SW480 (cell line): ENCODE results near the gene PPP1R27.

ENCODE experiments used
- DNase-seq: peaks from one replicate; pipeline ENCODE4 v3.0.0-alpha.2; 2016; ENCODE audit warnings: low spot score

Gene PPP1R27

DNA sequence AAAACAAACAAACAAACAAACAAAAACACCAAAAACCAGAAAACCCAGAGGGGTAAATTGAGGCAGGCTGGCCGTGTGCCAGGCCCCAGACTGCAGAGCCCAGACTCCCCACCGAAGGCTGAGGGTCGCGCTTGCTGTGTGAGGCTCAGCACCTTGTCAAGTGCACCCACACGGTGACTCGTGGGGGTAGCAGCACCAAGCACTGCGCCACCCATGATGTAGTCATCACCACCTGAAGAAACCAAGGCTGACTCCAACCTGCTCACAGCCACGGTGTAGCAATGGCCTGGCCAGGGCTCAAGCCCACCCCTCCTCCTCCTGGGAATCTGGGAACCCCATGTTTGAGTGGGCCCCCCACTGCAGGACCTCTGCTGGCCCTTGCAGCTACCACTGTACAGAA is 13.7 kb downstream of the PPP1R27 start:
- DNase-seq: no peak

DNA sequence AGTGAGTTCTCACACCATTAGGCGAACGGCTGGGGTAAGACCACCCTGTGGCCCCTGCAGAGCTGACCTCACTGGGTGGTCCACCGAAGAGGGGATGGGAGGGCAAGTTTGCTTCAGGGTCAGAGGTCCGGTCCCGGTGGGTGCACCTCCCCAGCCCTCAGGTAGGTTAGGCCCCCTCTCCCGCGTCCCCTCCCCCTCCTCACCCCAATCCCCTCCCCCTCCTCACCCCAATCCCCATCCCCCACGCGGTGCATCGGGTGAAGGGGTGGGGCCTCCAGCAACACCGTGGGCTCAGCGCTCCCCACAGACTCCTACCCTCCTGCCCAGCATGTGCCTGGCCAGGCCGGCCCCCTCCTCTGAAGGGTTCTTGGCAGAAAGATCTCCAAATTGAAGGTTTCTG is 15.1 kb downstream of the PPP1R27 start:
- no peak for DNase-seq

DNA sequence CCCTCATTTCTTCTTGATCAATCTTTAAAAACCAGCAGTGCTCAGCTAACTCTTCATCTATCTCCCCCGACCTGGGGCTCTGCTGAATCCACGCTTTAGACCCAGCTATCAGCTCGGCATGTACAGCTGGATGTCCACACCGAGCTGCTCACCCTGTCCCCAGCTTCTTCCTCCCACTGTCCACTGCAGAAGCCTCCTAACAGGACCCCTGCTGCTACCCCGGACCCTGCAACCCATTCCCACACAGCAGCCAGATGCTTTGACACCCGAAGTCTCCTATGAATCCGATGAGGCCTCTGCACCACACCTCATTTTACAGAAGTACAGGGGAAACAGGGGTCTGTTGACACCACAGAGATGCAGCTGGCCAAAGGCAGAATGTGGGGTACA is 17.1 kb downstream of the PPP1R27 start:
- DNase-seq: no peak

DNA sequence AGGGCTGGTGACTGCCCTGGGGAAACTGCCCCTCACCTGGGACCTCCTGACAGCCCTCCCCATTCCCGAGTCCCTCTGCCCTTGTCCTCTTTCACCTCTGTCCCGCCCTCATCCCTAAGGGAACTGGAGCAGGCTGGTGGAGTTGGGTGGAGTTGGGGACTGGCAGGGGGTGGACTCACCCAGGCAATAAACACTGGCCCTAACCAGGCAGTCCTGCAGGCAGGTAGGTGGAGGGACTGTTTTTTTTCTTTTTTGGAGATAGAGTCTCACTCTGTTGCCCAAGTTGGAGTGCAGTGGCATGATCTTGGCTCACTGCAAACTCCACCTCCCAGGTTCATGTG is 19.2 kb downstream of the PPP1R27 start:
- no peak for DNase-seq

DNA sequence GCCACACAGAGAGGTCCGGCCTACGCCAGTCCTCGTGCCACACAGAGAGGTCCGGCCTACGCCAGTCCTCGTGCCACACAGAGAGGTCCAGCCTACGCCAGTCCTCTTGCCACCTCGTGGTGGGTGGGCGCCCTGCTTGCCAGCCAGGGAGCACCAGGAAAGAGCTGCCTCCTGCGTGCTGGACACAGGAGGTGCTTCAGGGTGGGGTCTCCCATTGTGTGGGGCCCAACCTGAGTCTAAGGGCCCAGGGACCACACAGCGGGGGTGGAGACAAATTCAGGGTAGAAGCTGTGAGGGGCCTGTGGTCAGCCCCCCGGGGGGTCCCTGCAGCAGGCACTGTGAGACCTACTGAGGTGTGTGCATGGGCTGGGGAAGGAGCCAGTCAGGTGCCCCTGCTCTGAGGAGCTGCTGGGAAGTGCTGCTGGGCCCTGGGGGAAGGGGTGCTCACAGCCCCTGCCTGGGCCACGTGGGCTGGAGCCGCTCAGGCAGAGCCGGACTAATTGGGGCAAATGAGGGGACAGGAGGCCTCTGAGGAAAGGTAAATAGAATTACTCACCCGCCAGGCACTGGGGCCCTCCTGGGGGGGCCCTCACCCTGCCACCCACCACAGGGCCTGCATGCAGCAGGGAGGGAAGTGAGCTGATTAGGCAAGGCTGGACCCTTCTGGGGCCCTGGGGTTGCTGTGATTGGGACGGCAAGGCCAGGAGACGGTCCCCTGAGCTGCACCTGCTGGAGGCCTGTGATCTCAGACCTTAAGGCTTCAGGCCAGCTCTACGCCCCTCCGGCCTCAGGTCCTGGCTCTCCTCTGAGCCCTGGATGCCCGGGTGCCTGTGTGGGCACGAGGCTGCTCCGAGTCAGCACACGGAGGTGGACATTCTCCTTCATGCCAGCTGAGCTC is 19.9 kb downstream of the PPP1R27 start:
- peak; percentile 29 for DNase-seq

DNA sequence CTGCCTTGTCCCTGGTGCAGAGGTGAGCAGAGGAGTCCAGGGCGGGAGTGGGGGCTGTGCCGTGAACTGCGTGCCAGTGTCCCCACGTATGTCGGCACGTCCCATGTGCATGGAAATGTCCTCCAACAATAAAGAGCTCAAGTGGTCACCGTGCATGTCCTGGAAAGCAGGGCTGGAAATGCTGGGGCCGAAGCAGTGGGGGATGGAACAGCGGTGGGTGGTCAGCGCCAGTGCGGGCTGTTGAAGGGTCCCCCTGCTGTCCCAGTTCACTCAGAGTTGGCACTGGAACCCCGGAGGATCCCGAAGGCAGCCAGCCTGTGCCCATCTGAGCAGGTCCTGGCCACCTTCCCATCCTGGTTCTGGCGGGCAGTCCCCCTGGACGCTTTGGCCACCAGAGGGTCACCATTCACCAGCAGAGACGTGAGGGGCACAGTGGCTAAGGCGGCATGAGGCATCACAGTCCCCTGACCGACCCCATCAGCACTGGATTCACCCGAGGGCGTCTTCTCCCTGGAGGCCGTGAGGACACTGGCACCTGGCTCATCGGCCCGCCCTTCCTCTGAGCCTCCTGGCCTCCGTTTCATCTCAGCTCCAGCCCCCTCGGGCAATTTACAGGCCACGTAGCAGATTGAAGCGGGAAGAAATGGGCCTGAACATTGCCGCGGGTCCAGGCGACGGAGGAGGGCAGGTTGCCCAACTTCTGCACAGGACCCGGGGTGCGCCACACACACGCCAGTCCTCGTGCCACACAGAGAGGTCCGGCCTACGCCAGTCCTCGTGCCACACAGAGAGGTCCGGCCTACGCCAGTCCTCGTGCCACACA is 20.8 kb downstream of the PPP1R27 start:
- no peak for DNase-seq

DNA sequence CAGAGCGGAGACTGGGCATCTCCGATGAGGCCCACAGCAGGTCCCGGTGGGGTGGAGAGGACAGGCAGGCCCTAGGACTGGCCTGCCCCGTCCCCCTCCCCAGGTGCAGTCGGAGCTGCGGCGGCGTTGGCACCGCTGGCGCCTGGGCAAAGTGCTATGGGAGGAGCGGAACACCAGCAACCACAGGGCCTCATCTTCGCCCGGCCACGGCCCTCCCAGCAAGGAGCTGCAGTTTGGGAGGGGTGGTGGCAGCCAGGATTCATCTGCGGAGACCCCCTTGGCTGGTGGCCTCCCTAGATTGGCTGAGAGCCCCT is 21.5 kb downstream of the PPP1R27 start:
- DNase-seq: no peak

DNA sequence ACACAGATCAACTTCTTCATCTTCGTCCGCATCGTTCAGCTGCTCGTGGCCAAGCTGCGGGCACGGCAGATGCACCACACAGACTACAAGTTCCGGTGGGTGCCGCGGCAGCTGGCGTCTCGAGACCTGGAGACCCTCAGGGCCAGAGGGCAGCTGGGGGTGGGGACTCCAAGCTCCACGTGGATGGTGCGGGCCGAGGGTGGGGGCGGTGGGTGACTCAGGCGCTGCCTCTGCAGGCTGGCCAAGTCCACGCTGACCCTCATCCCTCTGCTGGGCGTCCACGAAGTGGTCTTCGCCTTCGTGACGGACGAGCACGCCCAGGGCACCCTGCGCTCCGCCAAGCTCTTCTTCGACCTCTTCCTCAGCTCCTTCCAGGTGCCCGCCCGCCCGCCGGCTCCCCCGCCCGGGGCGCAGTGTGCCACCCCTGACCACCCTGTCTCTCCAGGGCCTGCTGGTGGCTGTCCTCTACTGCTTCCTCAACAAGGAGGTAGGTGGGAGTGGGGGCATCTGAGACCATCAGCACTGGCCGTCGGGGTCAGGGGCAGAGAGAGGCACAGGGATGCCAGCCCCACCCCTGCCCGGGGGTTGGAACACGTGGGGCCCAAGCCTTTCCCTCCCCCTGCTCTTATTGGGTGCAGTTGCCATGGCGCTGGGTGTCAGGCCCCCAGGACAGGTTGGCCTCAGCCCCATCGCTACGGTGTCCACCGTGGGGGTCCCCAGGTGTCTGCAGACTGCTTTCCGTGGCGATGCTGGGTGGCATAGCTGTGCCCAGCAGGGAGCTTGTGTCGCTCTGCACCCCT is 22.1 kb downstream of the PPP1R27 start:
- DNase-seq: no peak

DNA sequence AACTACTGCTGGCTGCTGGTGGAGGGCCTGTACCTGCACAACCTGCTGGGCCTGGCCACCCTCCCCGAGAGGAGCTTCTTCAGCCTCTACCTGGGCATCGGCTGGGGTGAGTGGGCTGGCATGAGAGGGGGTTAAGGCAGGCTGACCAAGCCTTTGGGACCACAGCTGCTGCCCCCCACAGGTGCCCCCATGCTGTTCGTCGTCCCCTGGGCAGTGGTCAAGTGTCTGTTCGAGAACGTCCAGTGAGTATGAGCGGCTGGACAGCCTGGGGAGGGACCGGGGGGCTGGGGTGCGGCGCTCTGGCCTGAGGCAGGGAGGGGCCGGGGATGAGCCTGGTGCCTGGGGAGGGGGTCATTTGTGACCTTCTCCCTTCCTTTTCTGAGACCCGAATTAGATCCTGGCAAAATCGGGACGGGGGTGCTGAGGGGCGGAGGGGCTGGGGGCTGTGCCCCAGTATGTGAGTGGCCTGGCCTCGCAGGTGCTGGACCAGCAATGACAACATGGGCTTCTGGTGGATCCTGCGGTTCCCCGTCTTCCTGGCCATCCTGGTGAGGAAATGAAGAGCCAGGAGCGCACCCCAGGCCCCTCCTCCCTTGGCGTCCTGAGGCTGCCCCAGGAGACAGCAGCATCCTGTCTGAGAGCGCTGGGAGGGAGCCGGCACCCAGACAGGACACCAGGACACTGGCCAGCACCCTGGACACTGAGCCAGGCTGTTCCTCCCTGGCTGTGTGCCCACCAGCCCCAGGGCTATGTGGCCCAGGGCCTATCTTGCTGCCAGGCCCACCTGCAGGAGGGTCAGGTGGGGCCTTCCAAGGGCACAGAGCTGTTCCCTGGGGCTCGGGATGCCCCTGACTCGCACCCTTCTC is 22.9 kb downstream of the PPP1R27 start:
- DNase-seq: no peak

DNA sequence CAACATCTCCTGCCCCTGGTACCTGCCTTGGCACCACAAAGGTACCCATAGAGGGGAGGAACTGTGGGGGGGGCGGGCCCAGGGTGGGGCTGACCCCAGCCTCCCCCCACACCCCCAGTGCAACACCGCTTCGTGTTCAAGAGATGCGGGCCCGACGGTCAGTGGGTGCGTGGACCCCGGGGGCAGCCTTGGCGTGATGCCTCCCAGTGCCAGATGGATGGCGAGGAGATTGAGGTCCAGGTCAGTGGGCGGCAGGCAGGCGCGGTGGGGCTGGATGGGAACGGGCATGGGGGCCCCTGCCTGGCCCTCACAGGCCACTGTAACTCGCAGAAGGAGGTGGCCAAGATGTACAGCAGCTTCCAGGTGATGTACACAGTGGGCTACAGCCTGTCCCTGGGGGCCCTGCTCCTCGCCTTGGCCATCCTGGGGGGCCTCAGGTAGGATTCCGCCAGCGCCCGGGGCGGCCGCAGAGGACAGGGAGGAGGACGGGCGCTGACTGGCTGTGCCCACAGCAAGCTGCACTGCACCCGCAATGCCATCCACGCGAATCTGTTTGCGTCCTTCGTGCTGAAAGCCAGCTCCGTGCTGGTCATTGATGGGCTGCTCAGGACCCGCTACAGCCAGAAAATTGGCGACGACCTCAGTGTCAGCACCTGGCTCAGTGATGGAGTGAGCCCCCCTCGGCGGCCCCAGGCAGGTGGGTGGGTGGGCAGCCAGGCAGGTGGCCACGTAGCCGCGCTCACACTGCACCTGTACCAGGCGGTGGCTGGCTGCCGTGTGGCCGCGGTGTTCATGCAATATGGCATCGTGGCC is 23.8 kb downstream of the PPP1R27 start:
- DNase-seq: no peak

DNA sequence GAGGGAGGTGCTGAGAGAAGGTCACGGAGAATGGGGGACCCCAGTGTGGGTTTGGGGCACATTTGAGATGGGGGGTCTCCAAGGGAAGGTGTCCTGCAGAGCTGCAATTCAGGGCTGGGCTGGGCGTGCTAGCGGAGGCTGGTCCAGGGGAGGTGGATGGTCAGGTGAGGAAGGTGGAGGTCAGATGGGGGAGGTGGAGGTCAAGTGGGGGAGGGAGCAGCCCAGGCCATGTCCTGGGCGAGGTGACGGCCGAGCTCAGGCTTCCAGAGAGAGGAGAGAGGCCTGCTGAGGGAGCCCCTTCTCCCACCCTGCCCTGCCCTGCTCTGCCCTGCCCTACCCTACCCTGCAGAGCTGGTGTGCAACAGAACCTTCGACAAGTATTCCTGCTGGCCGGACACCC is 24.4 kb downstream of the PPP1R27 start:
- no peak for DNase-seq

DNA sequence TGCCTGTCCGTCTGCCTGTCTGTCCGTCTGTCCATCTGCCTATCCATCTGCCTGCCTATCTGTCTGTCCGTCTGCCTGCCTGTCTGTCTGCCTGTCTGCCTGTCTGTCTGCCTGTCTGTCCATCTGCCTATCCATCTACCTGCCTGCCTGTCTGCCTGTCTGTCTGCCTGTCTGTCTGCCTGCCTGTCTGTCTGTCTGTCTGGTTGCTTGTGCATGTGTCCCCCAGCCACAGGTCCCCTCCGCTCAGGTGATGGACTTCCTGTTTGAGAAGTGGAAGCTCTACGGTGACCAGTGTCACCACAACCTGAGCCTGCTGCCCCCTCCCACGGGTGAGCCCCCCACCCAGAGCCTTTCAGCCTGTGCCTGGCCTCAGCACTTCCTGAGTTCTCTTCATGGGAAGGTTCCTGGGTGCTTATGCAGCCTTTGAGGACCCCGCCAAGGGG is 25.3 kb downstream of the PPP1R27 start:
- DNase-seq: no peak

DNA sequence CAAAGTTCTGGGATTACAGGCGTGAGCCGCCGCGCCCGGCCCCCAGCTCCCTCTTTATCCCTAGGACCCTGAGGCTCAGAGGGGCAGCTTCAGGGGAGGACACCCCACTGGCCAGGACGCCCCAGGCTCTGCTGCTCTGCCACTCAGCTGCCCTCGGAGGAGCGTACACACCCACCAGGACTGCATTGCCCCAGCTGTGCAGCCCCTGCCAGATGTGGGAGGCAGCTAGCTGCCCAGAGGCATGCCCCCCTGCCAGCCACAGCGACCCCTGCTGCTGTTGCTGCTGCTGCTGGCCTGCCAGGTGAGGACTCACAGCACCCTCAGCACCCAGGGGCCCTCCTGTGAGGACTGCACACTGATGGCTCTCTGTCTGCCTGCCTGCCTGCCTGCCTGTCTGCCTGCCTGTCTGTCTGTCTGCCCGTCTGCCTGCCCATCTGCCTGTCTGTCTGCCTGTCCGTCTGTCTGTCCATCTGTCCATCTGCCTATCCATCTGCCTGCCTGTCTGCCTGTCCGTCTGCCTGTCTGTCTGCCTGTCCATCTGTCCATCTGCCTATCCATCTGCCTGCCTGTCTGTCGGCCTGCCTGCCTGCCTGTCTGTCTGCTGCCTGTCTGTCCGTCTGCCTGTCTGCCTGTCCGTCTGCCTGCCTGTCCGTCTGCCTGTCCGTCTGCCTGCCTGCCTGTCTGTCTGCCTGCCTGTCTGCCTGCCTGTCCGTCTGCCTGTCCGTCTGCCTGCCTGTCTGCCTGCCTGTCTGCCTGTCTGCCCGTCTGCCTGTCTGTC is 25.9 kb downstream of the PPP1R27 start:
- DNase-seq: no peak

DNA sequence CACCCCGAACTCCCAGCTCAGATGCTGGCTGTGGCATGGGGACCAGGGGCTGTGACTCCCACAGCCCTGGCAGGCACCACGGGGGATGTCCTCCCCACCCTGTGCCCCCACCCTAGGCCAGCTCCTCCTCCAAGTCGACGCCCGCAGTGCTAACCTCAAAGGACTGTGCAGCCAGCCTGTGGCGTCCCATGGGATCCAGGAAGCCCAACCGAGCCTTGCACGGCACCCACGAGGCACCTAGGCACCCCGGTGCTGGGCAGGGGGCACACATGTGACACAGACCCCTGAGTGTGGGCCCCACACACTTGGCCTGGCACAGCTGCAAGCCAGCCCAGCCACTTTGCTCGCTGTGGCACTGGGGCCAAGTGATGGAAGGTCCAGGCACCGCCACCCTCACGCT is 27.0 kb downstream of the PPP1R27 start:
- DNase-seq: no peak

DNA sequence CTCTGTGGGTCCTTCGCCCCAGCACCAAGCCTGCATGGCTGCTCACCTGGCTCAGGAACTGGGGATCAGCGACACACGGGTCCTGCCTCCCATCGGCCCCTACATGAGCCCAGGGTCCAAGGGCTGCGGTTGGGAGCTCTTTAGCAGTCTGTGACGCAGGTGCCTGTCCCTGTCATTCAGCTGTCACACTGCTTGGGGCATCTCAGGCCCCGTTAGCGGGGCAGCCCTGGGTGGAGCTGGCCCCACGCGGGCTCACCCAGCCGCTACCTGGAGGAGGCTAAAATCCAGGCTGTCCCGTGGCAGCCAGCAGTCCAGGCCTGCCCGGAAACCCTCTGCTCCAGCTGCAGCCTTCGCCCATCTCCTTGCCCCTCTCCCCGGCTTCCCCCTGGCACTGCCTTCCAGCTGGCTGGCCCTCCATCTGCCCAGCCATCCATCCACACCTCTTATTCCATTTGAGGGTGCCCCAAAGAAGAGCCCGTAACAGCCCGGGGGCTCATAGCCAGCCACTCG is 27.6 kb downstream of the PPP1R27 start:
- no peak for DNase-seq

DNA sequence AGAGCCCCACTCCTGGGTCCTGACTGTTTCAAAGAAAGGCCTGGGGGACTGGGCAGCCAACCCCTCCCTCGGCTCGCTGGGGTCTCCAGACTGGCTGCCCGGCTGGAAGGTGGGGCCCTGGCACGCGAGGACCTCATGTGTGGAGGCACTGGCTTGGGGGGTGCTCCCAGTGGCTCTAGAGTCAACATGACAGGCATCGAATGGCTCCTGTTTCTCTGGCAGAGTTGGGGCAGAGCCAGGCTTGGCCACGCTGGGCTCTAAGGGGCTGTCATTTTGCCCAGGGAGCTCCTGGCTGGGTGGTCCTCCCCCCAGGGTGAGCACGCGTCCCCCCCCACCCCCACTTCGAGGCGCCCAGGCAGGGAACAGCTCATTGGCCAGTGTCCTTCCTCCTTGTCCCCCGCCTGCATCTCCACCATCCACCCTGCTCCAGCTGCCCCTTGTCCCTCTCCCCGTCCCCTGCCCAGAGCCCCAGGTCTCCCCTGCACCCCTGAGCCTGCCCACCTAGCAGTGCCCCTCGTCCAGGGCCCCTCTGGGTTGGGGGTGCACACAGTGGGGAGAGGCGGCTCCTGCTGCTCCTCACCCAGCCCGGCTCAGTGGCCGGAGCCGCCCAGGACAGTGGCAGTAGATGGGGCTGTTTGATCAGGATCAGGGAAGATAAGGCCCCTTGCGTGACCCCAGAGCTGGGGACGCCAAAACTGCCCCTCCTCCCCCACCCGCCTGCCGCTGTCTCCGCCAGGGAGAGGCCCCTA is 28.2 kb downstream of the PPP1R27 start:
- DNase-seq: no peak

DNA sequence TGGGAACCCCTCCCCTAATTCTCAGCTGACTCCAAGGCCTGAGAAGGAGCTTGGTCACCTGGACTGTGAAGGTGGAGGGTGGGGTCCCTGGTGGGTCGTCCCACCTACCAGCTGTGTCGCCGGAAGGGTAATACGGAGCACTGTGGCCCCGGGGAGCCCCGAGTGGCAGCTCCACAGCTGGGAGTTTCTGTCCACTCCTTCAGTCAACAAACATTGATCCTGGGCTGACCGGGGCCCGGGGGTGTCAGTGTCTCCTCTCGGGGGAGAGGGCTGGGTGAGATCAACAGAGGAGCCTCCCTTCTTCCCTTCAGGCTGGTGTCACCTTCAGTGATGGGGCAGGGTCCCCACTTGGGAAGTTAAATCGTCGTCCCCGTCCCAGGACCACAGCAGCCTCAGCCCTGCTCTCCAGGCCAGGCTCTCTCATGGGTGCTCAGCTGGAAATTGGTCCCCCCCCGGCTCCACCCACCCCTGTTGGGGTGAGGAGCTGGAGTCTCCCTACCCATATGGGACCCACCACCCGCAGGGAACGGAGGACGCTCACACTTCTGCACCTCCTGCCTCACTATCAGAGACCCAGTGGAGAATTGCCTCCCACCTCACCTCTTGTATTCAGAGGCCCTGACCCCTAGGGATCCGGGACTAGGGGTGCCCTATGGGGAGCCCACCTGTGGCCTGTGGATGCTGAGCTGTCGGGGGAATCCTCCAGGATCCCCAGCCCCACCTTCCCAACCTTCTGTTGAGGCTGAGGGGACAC is 29.0 kb downstream of the PPP1R27 start:
- DNase-seq: no peak
